SK-N-SH treated with all-trans-retinoic acid at 6 μM for 48 hours (cell line): Measurements from ENCODE around the gene KRT36.

Experiments
- ATAC-seq: fragments of 200-7000 bp; cut with Tn5 transposase; 3 replicates; pipeline ENCODE4 v1.9.1; 2020; ENCODE audit warnings: mild to moderate bottlenecking, moderate library complexity
- ARNTL ChIP-seq: fragments of 450-650 bp; formaldehyde crosslinking; IDR thresholded peaks from 2 replicates; pipeline ENCODE4 v1.5.0; 2020; ENCODE audit warnings: low read depth, mild to moderate bottlenecking, moderate library complexity, borderline replicate concordance
- CSDC2 ChIP-seq: fragments of 250-450 bp; sonication (Bioruptor Pico); IDR thresholded peaks from 2 replicates; pipeline ENCODE4 v1.5.0; 2020; ENCODE audit warnings: mild to moderate bottlenecking, moderate library complexity
- GLIS3 ChIP-seq: fragments of 250-450 bp; sonication (Bioruptor Pico); IDR thresholded peaks from 2 replicates; pipeline ENCODE4 v1.5.0; 2020; ENCODE audit warnings: mild to moderate bottlenecking, moderate library complexity
- ISL1 ChIP-seq: fragments of 250-450 bp; sonication (Bioruptor Pico); IDR thresholded peaks from 2 replicates; pipeline ENCODE4 v2.1.2; 2022; ENCODE audit warnings: mild to moderate bottlenecking, moderate library complexity
- PPARA ChIP-seq: fragments of 250-450 bp; sonication (Bioruptor Pico); IDR thresholded peaks from 2 replicates; pipeline ENCODE4 v1.5.0; 2020; ENCODE audit warnings: mild to moderate bottlenecking, borderline replicate concordance
- RARB ChIP-seq: fragments of 250-450 bp; sonication (Bioruptor Pico); IDR thresholded peaks from 2 replicates; pipeline ENCODE4 v1.8.0; 2021; ENCODE audit warnings: mild to moderate bottlenecking, moderate library complexity
- SNAI2 ChIP-seq: fragments of 250-450 bp; sonication (Bioruptor Pico); IDR thresholded peaks from 2 replicates; pipeline ENCODE4 v1.5.0; 2020; ENCODE audit warnings: mild to moderate bottlenecking, moderate library complexity
- TCF4 ChIP-seq: fragments of 250-450 bp; sonication (Bioruptor Pico); IDR thresholded peaks from 2 replicates; pipeline ENCODE4 v1.8.0; 2021; ENCODE audit warnings: mild to moderate bottlenecking, moderate library complexity, borderline replicate concordance
- ZC3H10 ChIP-seq: fragments of 250-450 bp; sonication (Bioruptor Pico); IDR thresholded peaks from 2 replicates; pipeline ENCODE4 v1.5.1; 2021; ENCODE audit warnings: mild to moderate bottlenecking, moderate library complexity
- ZFP3 ChIP-seq: fragments of 250-450 bp; sonication (Bioruptor Pico); IDR thresholded peaks from 2 replicates; pipeline ENCODE4 v1.5.0; 2020; ENCODE audit warnings: mild to moderate bottlenecking, moderate library complexity
- ZNF565 ChIP-seq: fragments of 450-650 bp; formaldehyde crosslinking; conservative IDR thresholded peaks from 2 replicates; pipeline ENCODE4 v1.5.0; 2020; ENCODE audit warnings: low read depth, mild to moderate bottlenecking, moderate library complexity
- ZNF70 ChIP-seq: fragments of 450-650 bp; formaldehyde crosslinking; IDR thresholded peaks from 2 replicates; pipeline ENCODE4 v1.5.0; 2020; ENCODE audit warnings: mild to moderate bottlenecking, moderate library complexity
- ZNF8 ChIP-seq: fragments of 450-650 bp; formaldehyde crosslinking; IDR thresholded peaks from 2 replicates; pipeline ENCODE4 v1.5.0; 2020; ENCODE audit warnings: mild to moderate bottlenecking, moderate library complexity
- TF ChIP-seq, protein P1 (sequence below): fragments of 250-450 bp; sonication (Bioruptor Pico); IDR thresholded peaks from 2 replicates; pipeline ENCODE4 v1.5.1; 2021; ENCODE audit warnings: mild to moderate bottlenecking, moderate library complexity
- TF ChIP-seq, protein P2 (sequence below): fragments of 250-450 bp; sonication (Bioruptor Pico); IDR thresholded peaks from 2 replicates; pipeline ENCODE4 v1.8.0; 2020; ENCODE audit warnings: mild to moderate bottlenecking, moderate library complexity, borderline replicate concordance
- TF ChIP-seq, protein P3 (sequence below): fragments of 250-450 bp; sonication (Bioruptor Pico); IDR thresholded peaks from 2 replicates; pipeline ENCODE4 v1.8.0; 2021; ENCODE audit warnings: low read depth, mild to moderate bottlenecking, moderate library complexity, borderline replicate concordance
- TF ChIP-seq, protein P4 (sequence below): fragments of 250-450 bp; sonication (Bioruptor Pico); IDR thresholded peaks from 2 replicates; pipeline ENCODE4 v1.5.0; 2020; ENCODE audit warnings: mild to moderate bottlenecking, moderate library complexity
- TF ChIP-seq, protein P5 (sequence below): fragments of 250-450 bp; sonication (Bioruptor Pico); IDR thresholded peaks from 2 replicates; pipeline ENCODE4 v1.5.1; 2020; ENCODE audit warnings: low read depth, mild to moderate bottlenecking, moderate library complexity

Gene KRT36

DNA sequence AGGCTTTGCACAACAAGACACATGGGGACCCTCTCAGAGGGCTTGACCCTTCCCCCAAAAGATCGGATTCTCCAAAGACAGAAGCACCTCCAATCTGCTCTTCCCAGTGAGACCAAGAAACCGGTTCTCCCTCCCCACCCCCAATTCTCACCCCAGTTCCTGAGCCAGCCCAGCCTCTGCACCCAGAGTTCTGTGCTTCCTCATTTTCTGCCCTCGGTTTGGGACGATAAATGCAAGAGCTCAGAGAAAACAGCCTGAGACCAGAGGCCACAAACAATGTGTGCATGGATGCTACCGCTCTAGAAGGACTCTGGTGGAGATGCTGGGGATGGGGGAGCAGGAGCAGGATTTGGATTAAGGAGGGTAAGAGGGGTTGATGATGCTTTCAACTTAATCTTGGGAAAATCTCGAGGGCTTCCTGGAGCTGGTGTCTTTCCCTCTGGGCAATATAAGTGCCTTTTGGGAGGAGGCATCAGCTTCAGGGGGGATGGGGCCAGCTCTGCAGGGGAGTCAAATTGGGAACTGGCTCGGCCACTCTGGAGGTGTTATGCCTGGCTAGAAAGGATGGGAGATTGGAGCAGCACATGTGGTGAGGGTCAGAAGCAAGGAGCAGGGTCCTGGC is 22.9 kb upstream of the KRT36 start (continued):
- TF ChIP-seq ZFP3 (CRISPR knock-in tag) (no peak), ZNF8 (CRISPR knock-in tag) (no peak), ZNF70 (no peak), ISL1 (CRISPR knock-in tag) (no peak), CSDC2 (CRISPR knock-in tag) (no peak), PPARA (CRISPR knock-in tag) (no peak), ARNTL (CRISPR knock-in tag) (no peak), TCF4 (CRISPR knock-in tag) (no peak), ZNF565 (CRISPR knock-in tag) (no peak)
- TF ChIP-seq, protein P1, sequence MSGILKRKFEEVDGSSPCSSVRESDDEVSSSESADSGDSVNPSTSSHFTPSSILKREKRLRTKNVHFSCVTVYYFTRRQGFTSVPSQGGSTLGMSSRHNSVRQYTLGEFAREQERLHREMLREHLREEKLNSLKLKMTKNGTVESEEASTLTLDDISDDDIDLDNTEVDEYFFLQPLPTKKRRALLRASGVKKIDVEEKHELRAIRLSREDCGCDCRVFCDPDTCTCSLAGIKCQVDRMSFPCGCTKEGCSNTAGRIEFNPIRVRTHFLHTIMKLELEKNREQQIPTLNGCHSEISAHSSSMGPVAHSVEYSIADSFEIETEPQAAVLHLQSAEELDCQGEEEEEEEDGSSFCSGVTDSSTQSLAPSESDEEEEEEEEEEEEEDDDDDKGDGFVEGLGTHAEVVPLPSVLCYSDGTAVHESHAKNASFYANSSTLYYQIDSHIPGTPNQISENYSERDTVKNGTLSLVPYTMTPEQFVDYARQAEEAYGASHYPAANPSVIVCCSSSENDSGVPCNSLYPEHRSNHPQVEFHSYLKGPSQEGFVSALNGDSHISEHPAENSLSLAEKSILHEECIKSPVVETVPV = no peak
- TF ChIP-seq, protein P2, sequence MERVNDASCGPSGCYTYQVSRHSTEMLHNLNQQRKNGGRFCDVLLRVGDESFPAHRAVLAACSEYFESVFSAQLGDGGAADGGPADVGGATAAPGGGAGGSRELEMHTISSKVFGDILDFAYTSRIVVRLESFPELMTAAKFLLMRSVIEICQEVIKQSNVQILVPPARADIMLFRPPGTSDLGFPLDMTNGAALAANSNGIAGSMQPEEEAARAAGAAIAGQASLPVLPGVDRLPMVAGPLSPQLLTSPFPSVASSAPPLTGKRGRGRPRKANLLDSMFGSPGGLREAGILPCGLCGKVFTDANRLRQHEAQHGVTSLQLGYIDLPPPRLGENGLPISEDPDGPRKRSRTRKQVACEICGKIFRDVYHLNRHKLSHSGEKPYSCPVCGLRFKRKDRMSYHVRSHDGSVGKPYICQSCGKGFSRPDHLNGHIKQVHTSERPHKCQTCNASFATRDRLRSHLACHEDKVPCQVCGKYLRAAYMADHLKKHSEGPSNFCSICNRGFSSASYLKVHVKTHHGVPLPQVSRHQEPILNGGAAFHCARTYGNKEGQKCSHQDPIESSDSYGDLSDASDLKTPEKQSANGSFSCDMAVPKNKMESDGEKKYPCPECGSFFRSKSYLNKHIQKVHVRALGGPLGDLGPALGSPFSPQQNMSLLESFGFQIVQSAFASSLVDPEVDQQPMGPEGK (CRISPR knock-in tag) = no peak
- TF ChIP-seq, all 23 proteins: peak for 0

DNA sequence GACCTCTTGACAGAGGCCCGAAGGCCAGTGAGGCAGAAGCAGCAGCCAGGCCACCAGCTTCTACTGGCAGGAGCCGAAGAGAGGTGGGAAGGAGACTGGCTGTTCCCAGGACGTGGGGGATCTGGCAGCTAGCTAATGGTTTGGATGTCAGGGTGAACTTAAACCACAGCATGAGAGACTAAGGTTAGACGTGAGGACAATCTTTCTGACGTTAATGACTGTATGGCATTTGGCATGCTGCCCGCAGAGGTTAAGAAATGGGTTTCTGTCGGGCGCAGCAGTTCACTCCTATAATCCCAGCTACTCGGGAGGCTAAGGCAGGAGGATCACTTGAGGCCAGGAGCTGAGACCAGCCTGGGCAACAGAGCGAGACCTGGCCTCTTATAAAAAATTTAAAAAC is 22.0 kb upstream of the KRT36 start:
- TF ChIP-seq RARB (CRISPR knock-in tag) (no peak), SNAI2 (CRISPR knock-in tag) (no peak), ZNF565 (CRISPR knock-in tag) (no peak), ZC3H10 (CRISPR knock-in tag) (no peak), GLIS3 (CRISPR knock-in tag) (no peak), ISL1 (CRISPR knock-in tag) (no peak), ZNF70 (no peak), ARNTL (CRISPR knock-in tag) (no peak), PPARA (CRISPR knock-in tag) (no peak), ZNF8 (CRISPR knock-in tag) (no peak)
- TF ChIP-seq, protein P1 = no peak
- TF ChIP-seq, protein P2 (CRISPR knock-in tag) = no peak
- TF ChIP-seq, protein P3, sequence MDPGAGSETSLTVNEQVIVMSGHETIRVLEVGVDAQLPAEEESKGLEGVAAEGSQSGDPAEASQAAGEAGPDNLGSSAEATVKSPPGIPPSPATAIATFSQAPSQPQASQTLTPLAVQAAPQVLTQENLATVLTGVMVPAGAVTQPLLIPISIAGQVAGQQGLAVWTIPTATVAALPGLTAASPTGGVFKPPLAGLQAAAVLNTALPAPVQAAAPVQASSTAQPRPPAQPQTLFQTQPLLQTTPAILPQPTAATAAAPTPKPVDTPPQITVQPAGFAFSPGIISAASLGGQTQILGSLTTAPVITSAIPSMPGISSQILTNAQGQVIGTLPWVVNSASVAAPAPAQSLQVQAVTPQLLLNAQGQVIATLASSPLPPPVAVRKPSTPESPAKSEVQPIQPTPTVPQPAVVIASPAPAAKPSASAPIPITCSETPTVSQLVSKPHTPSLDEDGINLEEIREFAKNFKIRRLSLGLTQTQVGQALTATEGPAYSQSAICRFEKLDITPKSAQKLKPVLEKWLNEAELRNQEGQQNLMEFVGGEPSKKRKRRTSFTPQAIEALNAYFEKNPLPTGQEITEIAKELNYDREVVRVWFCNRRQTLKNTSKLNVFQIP (CRISPR knock-in tag) = no peak
- TF ChIP-seq, protein P4, sequence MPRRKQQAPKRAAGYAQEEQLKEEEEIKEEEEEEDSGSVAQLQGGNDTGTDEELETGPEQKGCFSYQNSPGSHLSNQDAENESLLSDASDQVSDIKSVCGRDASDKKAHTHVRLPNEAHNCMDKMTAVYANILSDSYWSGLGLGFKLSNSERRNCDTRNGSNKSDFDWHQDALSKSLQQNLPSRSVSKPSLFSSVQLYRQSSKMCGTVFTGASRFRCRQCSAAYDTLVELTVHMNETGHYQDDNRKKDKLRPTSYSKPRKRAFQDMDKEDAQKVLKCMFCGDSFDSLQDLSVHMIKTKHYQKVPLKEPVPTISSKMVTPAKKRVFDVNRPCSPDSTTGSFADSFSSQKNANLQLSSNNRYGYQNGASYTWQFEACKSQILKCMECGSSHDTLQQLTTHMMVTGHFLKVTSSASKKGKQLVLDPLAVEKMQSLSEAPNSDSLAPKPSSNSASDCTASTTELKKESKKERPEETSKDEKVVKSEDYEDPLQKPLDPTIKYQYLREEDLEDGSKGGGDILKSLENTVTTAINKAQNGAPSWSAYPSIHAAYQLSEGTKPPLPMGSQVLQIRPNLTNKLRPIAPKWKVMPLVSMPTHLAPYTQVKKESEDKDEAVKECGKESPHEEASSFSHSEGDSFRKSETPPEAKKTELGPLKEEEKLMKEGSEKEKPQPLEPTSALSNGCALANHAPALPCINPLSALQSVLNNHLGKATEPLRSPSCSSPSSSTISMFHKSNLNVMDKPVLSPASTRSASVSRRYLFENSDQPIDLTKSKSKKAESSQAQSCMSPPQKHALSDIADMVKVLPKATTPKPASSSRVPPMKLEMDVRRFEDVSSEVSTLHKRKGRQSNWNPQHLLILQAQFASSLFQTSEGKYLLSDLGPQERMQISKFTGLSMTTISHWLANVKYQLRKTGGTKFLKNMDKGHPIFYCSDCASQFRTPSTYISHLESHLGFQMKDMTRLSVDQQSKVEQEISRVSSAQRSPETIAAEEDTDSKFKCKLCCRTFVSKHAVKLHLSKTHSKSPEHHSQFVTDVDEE (CRISPR knock-in tag) = no peak
- TF ChIP-seq, protein P5, sequence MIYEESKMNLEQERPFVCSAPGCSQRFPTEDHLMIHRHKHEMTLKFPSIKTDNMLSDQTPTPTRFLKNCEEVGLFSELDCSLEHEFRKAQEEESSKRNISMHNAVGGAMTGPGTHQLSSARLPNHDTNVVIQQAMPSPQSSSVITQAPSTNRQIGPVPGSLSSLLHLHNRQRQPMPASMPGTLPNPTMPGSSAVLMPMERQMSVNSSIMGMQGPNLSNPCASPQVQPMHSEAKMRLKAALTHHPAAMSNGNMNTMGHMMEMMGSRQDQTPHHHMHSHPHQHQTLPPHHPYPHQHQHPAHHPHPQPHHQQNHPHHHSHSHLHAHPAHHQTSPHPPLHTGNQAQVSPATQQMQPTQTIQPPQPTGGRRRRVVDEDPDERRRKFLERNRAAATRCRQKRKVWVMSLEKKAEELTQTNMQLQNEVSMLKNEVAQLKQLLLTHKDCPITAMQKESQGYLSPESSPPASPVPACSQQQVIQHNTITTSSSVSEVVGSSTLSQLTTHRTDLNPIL (CRISPR knock-in tag) = no peak
- ATAC-seq = no peak
